Measurements from ENCODE around the gene CDC37.

Gene CDC37

GRCh38 chr19:10403137-10404021 lies at the start of gene CDC37:
Gene CDC37, minus strand, starts transcription at chr19:10403542. Its CDS starts 63 bp downstream, at chr19:10403479.
- DNase-seq (ENCODE audit: low read depth), result peak; percentile 95

GRCh38 chr19:10450853-10451609 lies 47.7 kb upstream of the CDC37 start:
- DNase-seq (ENCODE audit: low read depth), result no peak

DNA sequence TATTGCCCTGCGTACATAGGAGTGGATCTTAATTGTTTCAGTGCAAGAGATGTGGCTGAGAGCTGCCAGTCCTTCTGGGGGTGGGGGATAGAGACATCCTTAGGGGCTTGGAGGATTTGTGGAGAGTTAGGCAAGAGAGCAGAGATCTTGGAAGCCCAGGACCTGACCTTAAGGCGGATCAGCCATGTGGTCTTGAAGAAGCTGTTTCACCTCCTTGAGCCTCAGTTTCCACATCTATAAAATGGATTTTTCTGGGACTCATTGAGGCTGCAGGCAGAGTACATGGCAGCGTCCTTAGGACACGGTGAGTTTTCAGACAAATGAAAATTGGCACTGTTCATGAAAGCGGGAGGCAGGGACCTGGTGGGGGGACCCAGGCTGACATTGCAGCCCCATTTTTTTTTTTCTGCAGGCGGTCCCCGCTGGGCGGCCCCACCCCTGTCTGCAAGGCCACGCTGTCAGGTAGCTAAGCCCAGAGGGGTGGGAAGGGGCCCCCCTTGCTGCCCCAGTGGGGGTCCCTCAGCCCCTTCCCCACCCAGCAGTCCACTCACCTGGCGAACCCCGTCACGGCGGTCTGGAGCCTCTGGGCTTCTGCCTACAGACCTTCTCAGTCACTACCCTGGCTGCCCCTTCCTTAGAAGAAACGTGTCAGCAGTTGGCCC lies 47.0 kb upstream of the CDC37 start:
- no peak for DNase-seq (ENCODE audit: low read depth)

DNA sequence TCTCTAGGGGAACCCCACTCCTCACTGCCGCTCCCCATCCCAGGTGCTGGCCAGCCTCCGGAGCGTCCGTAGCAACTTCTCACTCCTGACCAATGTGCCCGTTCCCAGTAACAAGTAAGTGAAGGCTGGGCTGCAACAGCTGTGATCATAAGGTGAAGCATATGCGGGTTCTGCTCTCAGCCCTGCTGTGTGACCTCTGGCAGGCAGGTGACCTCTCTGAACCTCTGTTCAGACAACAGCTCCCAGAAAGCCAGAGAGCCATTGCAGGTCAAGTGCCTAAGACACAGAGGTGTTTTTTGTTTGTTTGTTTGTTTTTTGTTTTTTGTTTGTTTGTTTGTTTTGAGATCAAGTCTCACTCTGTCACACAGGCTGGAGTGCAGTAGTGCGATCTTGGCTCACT lies 45.7 kb upstream of the CDC37 start:
- DNase-seq (ENCODE audit: low read depth), result no peak

DNA sequence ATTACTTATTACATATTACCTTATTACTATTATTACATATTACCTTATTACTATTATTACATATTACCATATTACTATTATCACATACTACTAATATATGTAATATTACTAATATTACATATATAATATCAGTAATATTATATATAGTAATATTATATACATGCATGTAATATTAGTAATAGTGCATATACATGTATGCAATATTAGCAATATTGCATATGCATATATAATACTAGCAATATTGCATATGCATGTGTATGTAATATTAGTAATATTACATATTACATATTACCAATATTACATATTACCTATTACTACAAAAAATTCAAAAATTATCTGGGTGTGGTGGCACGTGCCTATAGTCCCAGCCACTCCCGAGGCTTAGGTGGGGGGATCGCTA lies 39.4 kb upstream of the CDC37 start:
- DNase-seq (ENCODE audit: low read depth), result no peak

DNA sequence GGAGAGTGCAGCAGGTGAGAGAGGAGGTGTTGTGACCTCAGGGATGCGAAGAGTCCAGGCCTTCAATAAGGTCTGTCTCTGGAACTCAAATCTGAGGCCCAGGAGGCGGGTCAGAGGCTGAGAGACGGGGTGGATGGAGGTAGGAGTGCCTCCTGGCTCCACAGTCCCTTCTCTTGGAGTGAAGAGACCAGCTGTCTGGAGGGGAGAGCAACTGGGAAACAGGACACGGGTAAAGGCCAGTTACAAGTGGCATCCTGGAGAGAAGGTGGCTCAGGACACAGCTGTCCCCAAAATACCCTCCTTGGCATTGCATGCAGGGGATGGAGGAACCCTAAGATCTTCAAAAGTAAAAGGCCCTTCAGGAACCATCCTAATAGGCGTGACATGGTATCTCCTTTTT lies 36.2 kb upstream of the CDC37 start:
- DNase-seq (ENCODE audit: low read depth), result no peak

GRCh38 chr19:10433131-10433536 lies 29.8 kb upstream of the CDC37 start:
- no peak for DNase-seq (ENCODE audit: low read depth)

DNA sequence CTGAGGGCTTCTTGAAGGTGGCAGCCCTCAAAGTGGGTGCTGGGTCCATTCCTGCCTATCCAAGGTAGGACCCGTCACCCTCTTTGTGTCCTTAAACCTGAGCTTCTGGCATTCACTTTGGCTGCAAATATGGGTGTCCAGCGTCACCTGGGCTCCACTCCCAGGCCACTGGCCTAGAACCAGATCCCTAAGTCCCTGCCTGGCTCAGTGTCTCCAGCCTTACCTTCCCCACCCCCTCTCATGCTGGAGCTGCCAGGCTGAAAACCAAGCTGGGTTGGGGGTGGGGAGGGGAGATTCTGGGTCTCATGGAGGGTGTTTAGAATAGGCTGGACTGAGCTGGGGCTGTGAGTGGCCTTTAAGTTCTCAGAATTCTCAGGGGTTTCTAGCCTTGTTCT lies 29.4 kb upstream of the CDC37 start:
- no peak for DNase-seq (ENCODE audit: low read depth)

- DNase-seq (ENCODE audit: low read depth), result no peak
Measured at GRCh38 chr19:10431943-10432735, 28.8 kb upstream of the CDC37 start.

- no peak for DNase-seq (ENCODE audit: low read depth)
Measured at GRCh38 chr19:10431254-10431942, 28.1 kb upstream of the CDC37 start.

- DNase-seq (ENCODE audit: low read depth), result no peak
Measured at GRCh38 chr19:10430505-10431253, 27.3 kb upstream of the CDC37 start.

- DNase-seq (ENCODE audit: low read depth), result no peak
Measured at GRCh38 chr19:10428996-10429381, 25.6 kb upstream of the CDC37 start.

GRCh38 chr19:10427169-10427568 lies 23.8 kb upstream of the CDC37 start:
- DNase-seq (ENCODE audit: low read depth), result no peak

DNA sequence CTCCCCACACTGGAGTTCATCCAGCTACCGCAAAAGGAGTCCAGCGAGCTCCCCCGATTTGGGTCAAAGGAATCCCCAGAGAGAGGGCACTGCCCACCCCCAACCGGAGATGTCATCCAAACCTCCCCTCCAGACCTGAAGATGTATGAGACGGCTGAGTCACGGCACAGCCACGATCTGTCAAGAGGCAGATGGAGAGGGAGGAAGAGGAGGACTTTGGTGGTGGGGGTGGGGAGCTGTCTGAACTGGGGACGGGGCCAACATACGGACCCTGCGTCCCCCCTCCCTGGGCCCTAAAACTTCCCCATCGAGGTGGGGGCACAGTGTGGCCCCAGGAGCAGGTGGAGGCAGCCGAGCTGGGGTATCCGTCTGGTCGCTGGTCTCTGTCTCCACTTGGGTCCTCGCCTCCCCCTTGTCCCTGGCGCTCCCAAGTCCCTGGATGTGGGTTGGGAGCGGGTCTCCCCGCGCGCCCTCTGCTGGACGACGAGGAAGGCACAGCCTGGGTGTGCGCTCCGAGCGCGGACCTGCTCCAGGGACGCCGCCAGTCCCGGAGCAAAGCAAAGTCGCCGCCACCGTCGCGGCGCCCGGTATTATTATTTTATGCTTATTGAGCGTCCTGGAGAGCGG lies 20.8 kb upstream of the CDC37 start:
- no peak for DNase-seq (ENCODE audit: low read depth)

DNA sequence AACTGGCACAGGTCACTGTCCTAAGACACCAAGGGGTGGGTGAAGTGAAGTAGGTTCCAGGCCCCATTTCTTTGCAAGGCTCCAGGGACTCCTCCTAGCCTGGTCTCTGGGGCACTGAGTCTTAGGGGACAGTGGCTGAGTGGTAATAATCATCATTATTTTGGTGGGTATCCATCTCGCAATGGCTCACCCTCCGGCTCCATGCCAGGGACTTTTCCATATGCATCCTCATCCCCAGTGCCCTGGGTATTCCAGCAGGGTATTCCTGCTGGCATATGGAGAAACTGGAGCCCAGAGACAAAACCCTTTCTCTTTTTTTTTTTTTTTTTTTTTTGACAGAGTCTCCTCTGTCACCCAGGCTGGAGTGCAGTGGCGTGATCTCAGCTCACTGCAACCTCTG lies 19.5 kb upstream of the CDC37 start:
- DNase-seq (ENCODE audit: low read depth), result no peak

DNA sequence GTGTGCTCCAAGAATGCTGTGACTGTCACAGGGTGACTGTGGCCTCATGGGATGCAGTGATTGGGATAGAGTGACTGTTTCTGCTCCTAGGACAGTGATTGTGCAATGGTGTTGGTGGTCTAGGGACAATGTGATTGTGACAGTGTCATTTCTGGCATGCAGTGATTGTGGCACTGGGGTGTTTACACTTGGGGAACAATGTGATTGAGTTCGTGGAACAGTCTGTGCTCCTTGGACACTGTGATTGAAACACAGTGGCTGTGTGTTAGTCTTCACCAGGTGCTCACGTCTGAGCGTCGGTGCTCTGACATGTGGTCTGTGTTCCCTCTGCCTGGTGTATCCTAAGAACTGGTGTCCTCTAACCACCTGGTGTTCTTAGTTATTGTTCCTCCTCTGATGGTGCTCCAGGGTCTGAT lies 18.7 kb upstream of the CDC37 start:
- DNase-seq (ENCODE audit: low read depth), result no peak

DNA sequence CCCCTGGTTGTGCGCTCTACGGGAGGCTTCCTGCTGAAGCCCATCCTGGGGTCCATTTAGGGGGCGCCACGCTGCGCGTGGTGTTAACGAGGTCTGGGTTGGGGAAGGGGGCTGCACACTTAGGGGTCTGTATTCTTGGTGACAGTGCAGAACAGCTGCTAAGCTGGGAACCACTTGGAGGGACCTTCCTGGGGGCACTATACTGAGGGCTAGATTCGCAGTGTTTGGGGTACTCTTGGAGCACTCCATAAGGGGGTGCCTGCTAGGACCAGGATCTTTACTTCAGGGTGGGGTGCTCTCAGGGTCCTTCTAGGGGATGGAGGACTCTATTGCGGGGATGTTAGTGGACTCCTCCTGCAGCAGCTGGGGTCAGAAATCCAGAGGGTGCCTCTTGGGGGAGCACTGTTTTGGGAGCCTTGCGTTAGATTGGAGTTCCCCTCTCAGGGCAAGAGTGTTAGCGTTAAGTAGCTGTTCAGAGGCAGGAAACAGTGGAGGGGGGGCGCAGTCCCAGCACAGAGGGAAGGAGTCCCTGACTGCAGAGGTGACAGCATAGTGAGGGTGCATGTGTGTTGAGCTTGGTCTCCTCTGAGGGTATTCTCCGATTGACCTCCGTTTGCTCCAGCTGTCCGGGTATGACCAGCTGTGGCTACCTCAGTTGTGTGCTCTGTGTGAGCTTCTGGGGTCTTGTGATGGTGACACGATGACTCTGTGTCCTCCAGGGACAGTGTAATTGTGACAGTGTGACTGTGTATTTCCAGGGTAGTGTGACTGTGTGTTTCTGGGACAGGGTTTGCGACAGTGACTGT lies 18.1 kb upstream of the CDC37 start:
- no peak for DNase-seq (ENCODE audit: low read depth)

- no peak for DNase-seq (ENCODE audit: low read depth)
Measured at GRCh38 chr19:10420444-10421239, 17.3 kb upstream of the CDC37 start, which contains the start of gene PDE4A. Gene PDE4A, plus strand, starts transcription at chr19:10420538. Its CDS starts 227 bp downstream, at chr19:10420765.

Data from stimulated activated CD8-positive, alpha-beta memory T cell treated with anti-CD3 and anti-CD28 coated beads, Interleukin-4, amount 100 ng/mL, for 24 hours (primary cell).